ENCODE measurements around the gene DOCK9.
"Not testable (repeated sequence)": the region's sequence is repeated elsewhere in the genome, so short reads cannot be mapped to it uniquely, and the experiment has no call there.

DOCK9 gene

GRCh38 chr13:98819382-98820010 is 158.4 kb downstream of the DOCK9 start:
- DNase-seq: no peak

- DNase-seq: no peak
Measured at GRCh38 chr13:98816406-98816805, 161.5 kb downstream of the DOCK9 start.

- no peak for DNase-seq
Measured at GRCh38 chr13:98813993-98814392, 163.9 kb downstream of the DOCK9 start.

- DNase-seq: not testable (repeated sequence)
Measured at GRCh38 chr13:98812186-98812790, 165.6 kb downstream of the DOCK9 start.

GRCh38 chr13:98810746-98811145 is 167.1 kb downstream of the DOCK9 start:
- DNase-seq: no peak

GRCh38 chr13:98809345-98809777 is 168.5 kb downstream of the DOCK9 start:
- no peak for DNase-seq

- DNase-seq: no peak
Measured at GRCh38 chr13:98807774-98808173, 170.1 kb downstream of the DOCK9 start.

DNA sequence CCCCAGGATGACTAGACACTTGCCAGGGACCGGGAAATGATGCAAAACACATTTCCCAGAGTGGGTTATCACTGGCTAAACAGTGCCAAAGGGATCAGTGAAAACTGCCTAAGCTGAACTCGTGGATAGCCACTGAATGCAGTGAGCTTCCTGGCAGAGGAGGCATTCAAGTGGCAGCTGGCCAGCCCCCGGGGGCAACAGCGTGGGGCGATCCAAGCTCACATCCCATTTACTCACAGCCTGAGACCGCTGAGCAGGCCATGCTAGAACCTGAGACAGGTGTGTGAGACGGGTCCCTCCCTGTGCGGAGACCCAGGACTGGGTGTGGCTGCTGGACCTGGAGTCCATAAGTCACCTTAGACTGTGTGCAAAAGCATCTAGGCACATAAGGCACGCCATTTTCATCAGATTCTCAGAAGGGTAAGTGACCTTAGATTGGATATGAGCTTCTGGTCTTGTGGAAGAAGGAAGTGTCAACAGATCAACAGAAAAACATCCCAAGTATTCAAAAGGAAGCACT is 173.5 kb downstream of the DOCK9 start:
- no peak for DNase-seq

DNA sequence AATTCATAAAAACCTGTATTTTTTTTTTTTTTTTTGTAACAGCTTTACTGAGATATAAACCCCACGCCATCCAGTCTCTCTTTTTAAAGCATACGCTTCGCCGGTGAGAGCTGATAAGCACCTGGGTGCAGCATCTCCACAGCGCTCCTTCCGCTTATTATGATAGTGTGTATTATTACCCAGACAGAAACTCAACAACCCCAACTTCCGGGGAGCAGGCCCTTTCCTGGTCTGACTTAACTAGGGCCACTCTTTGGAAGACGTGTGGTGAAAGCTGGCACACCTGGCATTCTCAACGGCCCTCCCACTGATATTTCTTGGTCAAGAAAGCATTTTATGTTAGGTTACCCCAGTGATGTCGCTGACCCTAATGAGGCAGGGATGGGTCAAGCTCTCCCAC is 173.9 kb downstream of the DOCK9 start:
- DNase-seq: no peak

DNA sequence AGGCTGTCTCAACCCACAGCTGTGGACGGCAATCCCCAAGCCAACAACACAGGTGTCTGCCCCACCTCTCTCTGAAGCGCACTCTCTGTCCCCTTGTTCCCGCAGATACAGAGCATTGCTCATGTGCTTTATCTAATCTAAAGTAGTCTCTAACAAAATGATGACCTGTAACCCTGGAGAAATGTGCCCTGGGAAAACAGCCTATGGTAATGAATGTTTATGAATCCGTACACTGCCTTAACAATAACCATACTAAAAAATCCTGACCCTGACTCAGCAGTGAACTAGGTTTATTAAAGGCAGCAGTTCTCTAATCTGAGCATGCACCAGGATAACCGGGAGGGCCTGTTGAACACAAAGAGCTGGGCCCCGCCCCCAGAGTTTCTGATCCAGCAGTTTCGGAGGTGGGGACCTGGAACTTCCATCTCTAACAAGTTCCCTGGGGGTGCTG is 174.7 kb downstream of the DOCK9 start:
- DNase-seq: no peak

DNA sequence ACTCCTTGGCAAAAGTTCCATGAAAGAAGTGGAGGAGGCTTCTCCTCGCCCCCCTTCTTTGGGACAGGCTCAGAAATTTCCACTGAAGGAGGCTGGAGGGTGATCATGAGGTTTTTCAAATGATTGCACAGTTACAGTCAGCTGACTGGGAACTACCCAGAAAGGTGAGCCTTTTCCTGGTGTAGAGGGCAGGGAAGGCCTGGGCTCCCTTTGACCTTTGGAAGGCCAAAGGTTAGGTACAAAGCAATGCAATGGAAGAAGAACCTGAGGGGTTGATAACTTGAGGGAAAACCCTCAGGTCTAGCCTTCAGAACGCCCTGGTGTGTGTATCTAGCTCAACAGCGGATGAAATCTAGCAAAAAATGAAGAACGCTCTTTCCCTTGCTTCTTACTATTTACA is 175.3 kb downstream of the DOCK9 start:
- no peak for DNase-seq

- DNase-seq: no peak
Measured at GRCh38 chr13:98801626-98802418, 176.0 kb downstream of the DOCK9 start.

DNA sequence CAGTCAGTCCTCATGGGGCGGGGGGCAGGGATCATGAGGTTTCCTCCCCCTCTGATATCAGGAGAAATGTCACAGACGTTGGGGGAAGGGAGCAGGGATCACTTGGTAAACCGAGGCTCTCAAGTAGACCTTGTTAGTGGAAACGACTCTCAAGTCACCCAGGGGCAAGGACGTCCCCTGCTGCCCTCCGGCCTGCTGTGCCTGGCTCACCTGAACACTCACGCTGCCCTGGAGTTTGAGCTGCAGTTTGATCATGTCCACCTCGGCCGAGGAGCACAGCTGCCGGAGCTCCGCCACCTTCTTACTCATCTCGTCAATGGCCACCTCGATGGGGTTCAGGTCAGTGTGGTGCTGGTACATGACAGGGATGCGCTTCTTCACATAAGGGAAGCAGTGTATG is 177.8 kb downstream of the DOCK9 start:
- DNase-seq: no peak

- no peak for DNase-seq
Measured at GRCh38 chr13:98798849-98799645, 178.8 kb downstream of the DOCK9 start.

DNA sequence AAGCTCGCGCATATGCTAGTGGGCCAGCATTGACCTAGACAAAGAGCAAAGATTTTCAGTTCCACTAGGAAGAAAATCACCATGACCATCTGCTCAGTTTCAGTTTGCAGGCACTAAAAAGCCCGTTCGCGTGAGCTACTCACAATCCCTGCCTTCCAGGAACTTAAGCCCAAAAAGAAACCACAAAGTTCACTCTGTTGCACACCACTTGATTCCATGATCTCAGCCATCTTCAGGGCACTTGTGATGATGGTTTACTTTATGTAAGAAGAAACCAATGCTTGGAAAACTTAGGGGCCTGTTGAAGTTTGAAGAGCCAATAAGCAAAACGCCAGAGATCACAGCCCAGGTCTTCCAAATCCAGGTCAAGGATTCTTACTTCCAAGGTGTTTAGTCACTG is 180.4 kb downstream of the DOCK9 start:
- DNase-seq: no peak

- no peak for DNase-seq
Measured at GRCh38 chr13:98796798-98797197, 181.1 kb downstream of the DOCK9 start.

DNA sequence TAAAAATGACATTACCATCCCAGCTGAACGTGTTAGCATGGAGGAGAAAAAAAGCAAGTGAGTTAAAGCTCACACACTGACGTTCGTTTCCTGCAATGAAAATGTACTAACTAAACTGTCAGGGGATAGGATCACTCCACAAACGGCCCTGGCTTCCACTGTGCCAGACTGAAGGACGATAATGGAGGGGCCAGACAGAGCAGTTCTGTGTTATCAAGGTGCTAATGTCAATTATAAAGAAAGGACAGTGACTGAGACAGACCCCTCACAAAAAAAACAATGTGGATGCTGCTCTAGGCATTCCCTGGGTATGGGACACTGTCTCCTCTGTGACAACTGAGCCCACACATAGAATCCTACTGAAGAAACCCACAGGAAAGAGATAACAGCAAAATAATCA is 181.7 kb downstream of the DOCK9 start:
- no peak for DNase-seq

DNA sequence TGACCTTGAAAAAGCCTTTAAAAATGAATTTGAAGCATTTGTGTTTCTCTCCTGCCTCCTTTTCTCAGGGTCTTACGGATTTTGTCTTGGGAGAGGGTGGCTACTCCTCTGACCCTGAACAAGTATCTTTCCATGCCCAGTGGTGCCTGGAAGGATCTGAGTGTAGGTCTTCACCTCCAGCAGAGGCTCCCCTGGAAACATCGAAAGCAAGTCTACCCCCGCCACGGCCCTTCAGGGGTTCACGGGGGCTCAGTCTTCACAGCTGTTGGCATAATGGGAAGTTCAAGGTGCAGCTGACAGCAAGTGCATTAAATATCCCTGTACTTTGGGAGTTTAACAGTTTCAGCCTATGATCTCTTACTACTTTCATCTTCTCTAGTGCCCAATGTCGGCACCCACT is 182.6 kb downstream of the DOCK9 start:
- DNase-seq: no peak

GRCh38 chr13:98794498-98794897 is 183.4 kb downstream of the DOCK9 start:
- DNase-seq: no peak

GRCh38 chr13:98792785-98793495 is 184.9 kb downstream of the DOCK9 start:
- DNase-seq: peak; percentile 10 to 43

GRCh38 chr13:98792321-98792720 is 185.5 kb downstream of the DOCK9 start:
- no peak for DNase-seq

DNA sequence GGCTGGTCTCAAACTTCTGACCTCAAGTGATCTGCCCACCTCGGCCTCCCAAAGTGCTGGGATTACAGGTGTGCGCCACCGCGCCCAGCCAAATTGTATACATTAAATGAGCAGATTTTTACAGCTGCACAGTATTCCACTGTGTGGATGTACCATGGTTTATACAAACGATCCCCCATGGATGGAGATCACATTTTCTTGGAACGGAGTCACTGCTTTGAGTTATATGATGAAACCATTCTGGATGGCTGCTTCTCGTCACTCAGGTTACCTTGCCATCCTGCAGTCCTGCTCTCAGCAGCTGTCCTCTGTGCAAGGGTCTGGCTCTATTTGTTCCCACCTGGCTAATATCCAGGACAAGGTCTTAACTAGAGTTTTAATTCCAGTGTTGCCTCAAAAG is 186.3 kb downstream of the DOCK9 start:
- DNase-seq: no peak

Measured in inflammatory macrophage treated with lipopolysaccharide for 1 hour (primary cell).